Osteocyte (in vitro differentiated cells): Measurements from ENCODE around the gene ACTG1. TPM values are rescaled to one million over a fixed set of nuclear protein-coding genes. Genes with fewer than 3 reads are reported as not detected.

Experiments
- DNase-seq: peaks from one replicate; pipeline ENCODE4 v3.0.0; 2021; ENCODE audit warnings: mixed read lengths; ENCODE audit not compliant: unreplicated experiment; ENCODE audit errors: extremely low spot score
- H3K27ac Mint-ChIP-seq: one replicate; pipeline ENCODE4 v1.8.0; 2021; ENCODE audit warnings: mild to moderate bottlenecking, mixed read lengths; ENCODE audit not compliant: unreplicated experiment
- H3K27me3 Mint-ChIP-seq: one replicate; pipeline ENCODE4 v1.8.0; 2021; ENCODE audit warnings: mixed read lengths; ENCODE audit not compliant: unreplicated experiment
- H3K36me3 Mint-ChIP-seq: one replicate; pipeline ENCODE4 v1.8.0; 2021; ENCODE audit warnings: mixed read lengths; ENCODE audit not compliant: unreplicated experiment
- H3K4me1 Mint-ChIP-seq: one replicate; pipeline ENCODE4 v1.8.0; 2021; ENCODE audit warnings: mixed read lengths; ENCODE audit not compliant: unreplicated experiment
- H3K4me3 Mint-ChIP-seq: one replicate; pipeline ENCODE4 v1.8.0; 2021; ENCODE audit warnings: mild to moderate bottlenecking, moderate library complexity, mixed read lengths; ENCODE audit not compliant: unreplicated experiment
- H3K9me3 Mint-ChIP-seq: one replicate; pipeline ENCODE4 v1.8.0; 2021; ENCODE audit warnings: mixed read lengths; ENCODE audit not compliant: unreplicated experiment
- CTCF ChIP-seq: fragments of 200-600 bp; sonication (generic); IDR thresholded peaks from 2 replicates; pipeline ENCODE4 v1.5.0; 2021; ENCODE audit warnings: antibody characterized with exemption, mild to moderate bottlenecking, moderate library complexity
- total RNA-seq: library from RNA; stranded (reverse); gene quantifications from 2 replicates; pipeline ENCODE4 v1.2.1, GENCODE V29; 2021

Gene ACTG1
- total RNA-seq, 1 donor from 2014 or later: 4,267 TPM

- H3K4me1 Mint-ChIP-seq: peaks cover 8% of the 10 kb centered on the region
- no peak overlapping the region for H3K4me3 Mint-ChIP-seq
- H3K27ac Mint-ChIP-seq: no peak overlapping the region
- H3K9me3 Mint-ChIP-seq: no peaks in the 10 kb centered on the region
- H3K27me3 Mint-ChIP-seq: no peaks in the 10 kb centered on the region
- no peak for DNase-seq
- TF ChIP-seq CTCF: no peak
- H3K36me3 Mint-ChIP-seq: no peaks in the 10 kb centered on the region
Observed at GRCh38 chr17:81499601-81499970, 13.0 kb downstream of the ACTG1 start.

GRCh38 chr17:81498953-81499600 lies 13.5 kb downstream of the ACTG1 start:
- H3K27me3 Mint-ChIP-seq: no peaks in the 10 kb centered on the region
- H3K4me1 Mint-ChIP-seq: peaks cover 8% of the 10 kb centered on the region
- DNase-seq: no peak
- H3K4me3 Mint-ChIP-seq: no peak overlapping the region
- H3K36me3 Mint-ChIP-seq: no peaks in the 10 kb centered on the region
- TF ChIP-seq CTCF: no peak
- no peaks in the 10 kb centered on the region for H3K9me3 Mint-ChIP-seq
- H3K27ac Mint-ChIP-seq: no peak overlapping the region

- no peak overlapping the region for H3K4me3 Mint-ChIP-seq
- peaks cover 18% of the 10 kb centered on the region for H3K4me1 Mint-ChIP-seq
- H3K36me3 Mint-ChIP-seq: no peaks in the 10 kb centered on the region
- no peaks in the 10 kb centered on the region for H3K9me3 Mint-ChIP-seq
- no peaks in the 10 kb centered on the region for H3K27me3 Mint-ChIP-seq
- no peak overlapping the region for H3K27ac Mint-ChIP-seq
- no peak for TF ChIP-seq CTCF
- no peak for DNase-seq
Observed at GRCh38 chr17:81494626-81495377, 17.8 kb downstream of the ACTG1 start.

GRCh38 chr17:81493198-81494038 lies 19.2 kb downstream of the ACTG1 start:
- no peak overlapping the region for H3K4me3 Mint-ChIP-seq
- no peak overlapping the region for H3K27ac Mint-ChIP-seq
- no peaks in the 10 kb centered on the region for H3K36me3 Mint-ChIP-seq
- DNase-seq: no peak
- no peaks in the 10 kb centered on the region for H3K9me3 Mint-ChIP-seq
- no peaks in the 10 kb centered on the region for H3K27me3 Mint-ChIP-seq
- TF ChIP-seq CTCF: no peak
- H3K4me1 Mint-ChIP-seq: peaks cover 28% of the 10 kb centered on the region

GRCh38 chr17:81492706-81493105 lies 19.9 kb downstream of the ACTG1 start:
- no peak for DNase-seq
- Mint-ChIP-seq H3K4me3 (no peak overlapping the region), H3K9me3 (no peaks in the 10 kb centered on the region), H3K27ac (no peak overlapping the region), H3K36me3 (no peaks in the 10 kb centered on the region), H3K27me3 (no peaks in the 10 kb centered on the region), H3K4me1 (peaks cover 28% of the 10 kb centered on the region)
- TF ChIP-seq CTCF: no peak
